K562 (cell line): Measurements from ENCODE around the gene NOL12. TPM values are rescaled to one million over a fixed set of nuclear protein-coding genes. Genes with fewer than 3 reads are reported as not detected.
"Not testable (repeated sequence)": the region's sequence is repeated elsewhere in the genome, so short reads cannot be mapped to it uniquely, and the experiment has no call there.

ENCODE experiments used
- ATAC-seq: fragments of 200-7000 bp; cut with Tn5 transposase; 3 replicates; pipeline ENCODE4 v1.9.1; 2020; ENCODE audit warnings: moderate library complexity
- BruUV-seq: library from RNA; stranded (reverse); fragments of 400-500 nt; replicated peaks from 2 replicates; lab custom pipeline; 2021; lab: Mats Ljungman, UMichigan
- CTCF ChIA-PET: fragments of 300-600 bp; formaldehyde crosslinking; extraction: SDS; loops from one replicate; lab custom pipeline; 2021; ENCODE audit warnings: low intra/inter-chr PET ratio; lab: Yijun Ruan, JAX
- POLR2A ChIA-PET: fragments of 300-600, 350-650 bp; sonication (Branson Sonifier 250); formaldehyde crosslinking; extraction: SDS; loops from one replicate; lab custom pipeline; 2021; ENCODE audit warnings: antibody characterized with exemption, inconsistent platforms; lab: Yijun Ruan, JAX
- DNase-seq, 4 experiments: peaks; one replicate each; pipeline versions ENCODE4 v3.0.0 to v3.0.0-alpha.2; 2011 to 2018; ENCODE audit warnings: low spot score in 3 of 4, mixed read lengths in 3 of 4; ENCODE audit errors: extremely low read depth in 1 of 4
- FAIRE-seq: peaks from 2 replicates; lab custom pipeline; 2011; peaks lifted over from hg19 to GRCh38; lab: Jason Lieb, UNC
- H2AFZ ChIP-seq: 2 replicates; pipeline ENCODE4 v1.6.0; 2011; ENCODE audit warnings: low read depth, low read length, control low read depth, inconsistent platforms
- H3K27ac ChIP-seq: fragments of 200-600 bp; 3 replicates; pipeline ENCODE4 v1.8.0; 2011; ENCODE audit warnings: low read depth, mild to moderate bottlenecking, control low read depth, inconsistent platforms, low read length, moderate library complexity, mixed read lengths; ENCODE audit errors: extremely low read depth
- H3K27me3 ChIP-seq, 2 experiments: fragments of 300-600 bp in 1 of 2; 2 replicates in 1 of 2; 3 replicates in 1 of 2; pipeline versions ENCODE4 v1.6.0 to v1.8.0; 2011; ENCODE audit warnings: inconsistent platforms in 2 of 2, low read length in 2 of 2, mild to moderate bottlenecking in 1 of 2, mixed read lengths in 1 of 2, moderate library complexity in 1 of 2; ENCODE audit not compliant: control insufficient read depth in 2 of 2, insufficient read depth in 2 of 2
- H3K36me3 ChIP-seq: fragments of 300-600 bp; 3 replicates; pipeline ENCODE4 v1.8.0; 2011; ENCODE audit warnings: mild to moderate bottlenecking, low read length, inconsistent platforms; ENCODE audit not compliant: control insufficient read depth, insufficient read depth
- H3K4me1 ChIP-seq, 2 experiments: fragments of 200-600 bp in 1 of 2; replicated peaks in 1 of 2; 2 replicates in 1 of 2; 3 replicates in 1 of 2; pipeline versions ENCODE4 v1.5.1 to v1.8.0; 2011; ENCODE audit warnings: inconsistent platforms in 2 of 2, low read length in 2 of 2, mild to moderate bottlenecking in 1 of 2, mixed read lengths in 1 of 2, moderate library complexity in 1 of 2; ENCODE audit not compliant: control insufficient read depth in 2 of 2, insufficient read depth in 2 of 2
- H3K4me2 ChIP-seq: 2 replicates; pipeline ENCODE4 v1.6.1; 2011; ENCODE audit warnings: low read length, control low read depth, inconsistent platforms, mixed read lengths; ENCODE audit not compliant: insufficient read depth
- H3K4me3 ChIP-seq: fragments of 200-600 bp; sonication (generic), shearing (Covaris generic); 2 replicates; pipeline ENCODE4 v1.5.1; 2016; ENCODE audit warnings: control low read depth, inconsistent platforms
- H3K79me2 ChIP-seq: fragments of 200-600 bp; 3 replicates; pipeline ENCODE4 v1.8.0; 2011; ENCODE audit warnings: low read length, inconsistent platforms; ENCODE audit not compliant: control insufficient read depth, insufficient read depth
- H3K9ac ChIP-seq, 2 experiments: 2 replicates each; pipeline versions ENCODE4 v1.6.0 to v1.6.1; 2011; ENCODE audit warnings: low read depth in 2 of 2, low read length in 2 of 2, control low read depth in 1 of 2, inconsistent platforms in 1 of 2, mild to moderate bottlenecking in 1 of 2, mixed read lengths in 1 of 2; ENCODE audit not compliant: insufficient read depth in 1 of 2
- H3K9me1 ChIP-seq: one replicate; pipeline ENCODE4 v1.6.0; 2011; ENCODE audit warnings: inconsistent platforms, mild to moderate bottlenecking, low read length, moderate library complexity; ENCODE audit not compliant: control insufficient read depth, insufficient read depth
- H3K9me3 ChIP-seq: replicated peaks from 2 replicates; pipeline ENCODE4 v1.5.1; 2011; ENCODE audit warnings: low read depth, low read length, inconsistent platforms; ENCODE audit not compliant: control insufficient read depth, insufficient read depth
- H4K20me1 ChIP-seq: replicated peaks from 2 replicates; pipeline ENCODE4 v1.6.1; 2011; ENCODE audit warnings: low read length, inconsistent platforms, mixed read lengths; ENCODE audit not compliant: control insufficient read depth, insufficient read depth
- DPF2 ChIP-seq: fragments of 450-650 bp; IDR thresholded peaks from 2 replicates; pipeline ENCODE4 v1.6.1; 2016
- FOXA1 ChIP-seq: fragments of 450-650 bp; IDR thresholded peaks from 2 replicates; pipeline ENCODE4 v1.6.1; 2016; ENCODE audit warnings: mild to moderate bottlenecking, borderline replicate concordance
- HMG20B ChIP-seq: fragments of 250-450 bp; sonication (Bioruptor Pico); IDR thresholded peaks from 2 replicates; pipeline ENCODE4 v1.5.0; 2021; ENCODE audit warnings: mild to moderate bottlenecking
- PRDM10 ChIP-seq: fragments of 450-650 bp; IDR thresholded peaks from 2 replicates; pipeline ENCODE4 v1.6.1; 2018; ENCODE audit not compliant: partially characterized antibody
- SREBF2 ChIP-seq: sonication (generic); formaldehyde crosslinking; IDR thresholded peaks from 2 replicates; pipeline ENCODE4 v1.4.0; 2020; ENCODE audit warnings: mild to moderate bottlenecking, missing genetic modification reagents
- TAL1 ChIP-seq: fragments of 450-650 bp; IDR thresholded peaks from 2 replicates; pipeline ENCODE4 v1.6.1; 2016; ENCODE audit warnings: mild to moderate bottlenecking
- TCF3 ChIP-seq: sonication (generic); formaldehyde crosslinking; IDR thresholded peaks from 2 replicates; pipeline ENCODE4 v1.4.0; 2020; ENCODE audit warnings: mild to moderate bottlenecking, missing genetic modification reagents
- USF2 ChIP-seq: sonication (generic); formaldehyde crosslinking; IDR thresholded peaks from 2 replicates; pipeline ENCODE4 v1.5.0; 2020; ENCODE audit warnings: missing genetic modification reagents
- ZBED1 ChIP-seq: IDR thresholded peaks from 2 replicates; pipeline ENCODE4 v1.6.1; 2014
- ZNF121 ChIP-seq: sonication (generic); formaldehyde crosslinking; conservative IDR thresholded peaks from 2 replicates; pipeline ENCODE4 v1.8.0; 2022; ENCODE audit warnings: missing genetic modification reagents
- ZNF239 ChIP-seq: fragments of 250-450 bp; sonication (Bioruptor Pico); IDR thresholded peaks from 2 replicates; pipeline ENCODE4 v1.4.0; 2020; ENCODE audit warnings: mild to moderate bottlenecking
- WGBS: fragments of 100-300 bp; shearing (Covaris generic); methylation state at CpG from one replicate; pipeline ENCODE4 v1.1.6; 2016; ENCODE audit warnings: low coverage, mixed read lengths; ENCODE audit not compliant: insufficient coverage; ENCODE audit errors: missing lambda C conversion rate; 5-methylcytosine and 5-hydroxymethylcytosine counted together
- in situ Hi-C: fragments of 300-500 bp; cut with MboI; formaldehyde crosslinking; loops from 4 replicates; pipeline ENCODE4 v1.15.0; 2018; ENCODE audit warnings: inconsistent platforms, mixed read lengths
- intact Hi-C: fragments of 100-400 bp; cut with micrococcal nuclease; formaldehyde crosslinking; loops from 2 replicates; pipeline ENCODE4 v1.14.2; 2022
- polyA plus RNA-seq, 8 experiments: library from polyadenylated mRNA; depleted of rRNA in 4 of 8; stranded (reverse) in 5 of 8; unstranded in 3 of 8; fragments of >200 nt; fragmentation: Nextera tagmentation in 2 of 8; fragmentation: Illumina TruSeq in 1 of 8; extraction: Ambion mirVana in 2 of 8; extraction: Trizol in 1 of 8; gene quantifications; 2 replicates each; pipeline versions ENCODE4 v1.2.1 to v1.2.3, GENCODE V29; 2011 to 2014; ENCODE audit warnings: inconsistent platforms in 1 of 8, missing spikeins in 1 of 8
- total RNA-seq, 7 experiments: library from RNA; depleted of rRNA in 6 of 7; stranded (reverse); fragments of >200 nt in 6 of 7; fragmentation: Illumina TruSeq in 2 of 7; extraction: Trizol in 2 of 7; gene quantifications; 2 replicates each; pipeline versions ENCODE4 v1.2.1 to v1.2.3, GENCODE V29; 2011 to 2021; ENCODE audit warnings: low replicate concordance in 1 of 7

NOL12 gene
- total and polyA plus RNA-seq, 9 of the 15 experiments (the other 6 are each of a cell fraction or from before 2014, with no cell fraction given), result 2.8 to 40.9 (median 28.5) TPM

GRCh38 chr22:37656583-37656982 lies 29.6 kb upstream of the NOL12 start:
- peaks cover 19 to 27% of the 10 kb centered on the region in 2 experiments for H3K4me1 ChIP-seq
- in situ Hi-C loops, intact Hi-C loops, BruUV-seq, CTCF ChIA-PET, H2AFZ ChIP-seq, H3K9me3 ChIP-seq, H3K4me2 ChIP-seq, DNase-seq, FAIRE-seq, H3K9ac ChIP-seq, H3K27me3 ChIP-seq, ATAC-seq, H3K4me3 ChIP-seq, H3K9me1 ChIP-seq: not testable (repeated sequence)
- peaks cover 16% of the 10 kb centered on the region for H4K20me1 ChIP-seq
- peaks cover 28% of the 10 kb centered on the region; the same call in 2 of the 3 replicates for H3K36me3 ChIP-seq
- WGBS, result 95% methylated on average over 4 of the region's 4 CpGs
- peak overlapping the region; percentile 62; the same call in 2 of the 3 replicates for H3K27ac ChIP-seq
- POLR2A ChIA-PET, result interaction anchor here (1.5 kb wide), 1 partner anchor 11 kb away, joined by 3 read pairs; no protein-coding TSS in a partner anchor
- peak; percentile 82 for TF ChIP-seq ZNF121
- H3K79me2 ChIP-seq, result peaks cover 31% of the 10 kb centered on the region

GRCh38 chr22:37657590-37658132 lies 28.5 kb upstream of the NOL12 start:
- Histone ChIP-seq H3K27me3 (no peaks in the 10 kb centered on the region), H3K4me2 (peak overlapping the region; percentile 92), H3K9me3 (no peaks in the 10 kb centered on the region), H3K9ac (peak overlapping the region; percentile 85 to 88), H3K9me1 (peaks cover 4% of the 10 kb centered on the region), H2AFZ (peak overlapping the region; percentile 89), H3K4me1 (peaks cover 20 to 27% of the 10 kb centered on the region in 2 experiments), H3K27ac (peak overlapping the region; percentile 88), H3K36me3 (peaks cover 37% of the 10 kb centered on the region; the same call in 2 of the 3 replicates), H3K79me2 (peaks cover 41% of the 10 kb centered on the region), H4K20me1 (peaks cover 17% of the 10 kb centered on the region), H3K4me3 (peak overlapping the region; percentile 63)
- ATAC-seq (peak; percentile 35), FAIRE-seq (no peak), DNase-seq (peak in 3 of 4 experiments; percentile 40 to 74 (median 45))
- in situ Hi-C loops, result no loop called here
- POLR2A ChIA-PET, result interaction anchor here (0.5 to 2.0 kb wide), 12 partner anchors 8 to 1192 kb away, joined by 3 to 14 read pairs (median 4); partner anchors contain the start of gene LGALS1
- intact Hi-C loops, result no loop called here
- WGBS, result 0% methylated on average over 5 of the region's 6 CpGs
- CTCF ChIA-PET, result no interaction called here
- BruUV-seq, result TSS peak; percentile 98
- TF ChIP-seq PRDM10 (peak; percentile 61), TAL1 (0 out of 2 replicates have a peak, but pooled peaks have one; percentile 8), HMG20B (CRISPR knock-in tag) (no peak), SREBF2 (CRISPR knock-in tag) (no peak), ZNF239 (CRISPR knock-in tag) (no peak), USF2 (CRISPR knock-in tag) (no peak), DPF2 (peak; percentile 13; the same call in 1 of the 2 replicates), ZBED1 (peak; percentile 81; the same call in 1 of the 2 replicates), TCF3 (peak; percentile 35; the same call in 1 of the 2 replicates), FOXA1 (no peak)
